ENCODE data around the gene KRTAP12-3. TPM values are rescaled to one million over a fixed set of nuclear protein-coding genes. Genes with fewer than 3 reads are reported as not detected.
"Not testable (repeated sequence)": the region's sequence is repeated elsewhere in the genome, so short reads cannot be mapped to it uniquely, and the experiment has no call there.

Gene KRTAP12-3
- total RNA-seq, 1 experiment from 2014 or later = not detected

DNA sequence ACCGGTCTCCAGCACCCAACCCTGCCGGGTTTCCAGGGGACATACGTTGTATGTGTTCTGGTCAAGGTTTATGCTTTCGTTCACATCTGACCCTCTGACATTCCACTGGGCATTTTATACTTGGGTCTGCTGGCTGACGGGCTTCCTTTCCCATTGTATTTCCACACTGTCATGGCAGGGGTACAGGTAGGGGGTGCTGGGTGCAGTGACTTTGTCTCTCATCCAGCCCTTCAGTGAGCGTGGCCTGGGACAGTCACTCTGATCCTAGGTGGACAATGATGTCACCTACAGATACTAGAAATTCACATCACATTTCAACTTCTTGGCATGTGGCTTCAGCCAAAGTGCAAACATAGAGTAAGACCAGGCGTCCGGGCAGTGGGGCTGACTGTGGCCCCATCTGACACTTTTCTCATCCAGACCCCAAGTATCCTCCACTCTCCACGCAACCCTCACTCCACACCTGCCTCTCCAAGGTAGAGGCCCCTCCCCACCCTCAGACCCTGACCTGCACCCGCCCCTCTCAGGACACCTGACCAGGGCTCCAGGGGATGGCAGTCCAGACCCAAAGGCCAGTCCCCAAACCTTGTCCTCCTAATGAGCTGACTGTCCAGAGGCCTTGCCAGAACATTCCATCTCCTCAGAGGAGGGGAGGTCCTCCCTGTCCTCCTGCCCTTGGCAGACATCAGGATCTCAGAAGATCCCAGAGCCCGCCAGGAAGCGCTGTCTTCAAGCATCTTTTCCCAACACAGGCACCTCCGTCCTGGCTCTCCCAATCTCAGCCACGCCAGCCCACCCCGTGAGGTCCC, 21.3 kb upstream of the KRTAP12-3 start:
- no peaks in the 10 kb centered on the region for H3K9me3 ChIP-seq (ENCODE audit: insufficient read depth, low read depth)
- H3F3A ChIP-seq (ENCODE audit: insufficient read depth, low read depth) = no peaks in the 10 kb centered on the region
- no peaks in the 10 kb centered on the region for H3K4me1 ChIP-seq (replicated peaks; ENCODE audit: insufficient read depth)
- H4K20me1 ChIP-seq (ENCODE audit: insufficient read depth) = no peaks in the 10 kb centered on the region
- DNase-seq = no peak
- H3K27ac ChIP-seq = no peak overlapping the region
- ChIA-PET POLR2A (ENCODE audit: unreplicated experiment) (no interaction called here), CTCF (no interaction called here)
- intact Hi-C loops (cut with micrococcal nuclease; ENCODE audit: unreplicated experiment) = no loop called here
- peaks cover 39% of the 10 kb centered on the region for H3K27me3 ChIP-seq (ENCODE audit: insufficient read depth, low read depth)
- H3K4me3 ChIP-seq = no peak overlapping the region
- no peak overlapping the region for H2AFZ ChIP-seq
- no peaks in the 10 kb centered on the region for H3K79me2 ChIP-seq (ENCODE audit: low read depth)
- H3K9me2 ChIP-seq (ENCODE audit: insufficient read depth) = no peaks in the 10 kb centered on the region
- H3K4me2 ChIP-seq = no peak overlapping the region
- no peaks in the 10 kb centered on the region for H3K36me3 ChIP-seq (ENCODE audit: low read depth)
- BruUV-seq (replicated peaks) = no TSS peak
- TF ChIP-seq CTCF (conservative IDR thresholded peaks at IDR 0.05) = no peak
- TF ChIP-seq EZH2 (IDR thresholded peaks at IDR 0.05; ENCODE audit: low read depth) = no peak

GRCh38 chr21:44637018-44637850, 20.5 kb upstream of the KRTAP12-3 start, which contains the start of gene KRTAP10-10:
Gene KRTAP10-10, plus strand, starts transcription at chr21:44637356. Its CDS starts 62 bp downstream, at chr21:44637418.
- Histone ChIP-seq H3K36me3 (ENCODE audit: low read depth) (no peaks in the 10 kb centered on the region), H3K9me3 (ENCODE audit: insufficient read depth, low read depth) (no peaks in the 10 kb centered on the region), H3K79me2 (ENCODE audit: low read depth) (no peaks in the 10 kb centered on the region), H3K27ac (no peak within 1 kb of the TSS), H2AFZ (no peak within 1 kb of the TSS), H3K4me1 (replicated peaks; ENCODE audit: insufficient read depth) (no peaks in the 10 kb centered on the region), H3F3A (ENCODE audit: insufficient read depth, low read depth) (no peaks in the 10 kb centered on the region), H3K4me3 (no peak within 1 kb of the TSS), H4K20me1 (ENCODE audit: insufficient read depth) (no peaks in the 10 kb centered on the region), H3K4me2 (no peak within 1 kb of the TSS), H3K27me3 (ENCODE audit: insufficient read depth, low read depth) (peaks cover 43% of the 10 kb centered on the region), H3K9me2 (ENCODE audit: insufficient read depth) (no peaks in the 10 kb centered on the region)
- TF ChIP-seq CTCF (conservative IDR thresholded peaks at IDR 0.05) = no peak
- TF ChIP-seq EZH2 (IDR thresholded peaks at IDR 0.05; ENCODE audit: low read depth) = no peak
- no TSS peak for BruUV-seq (replicated peaks)
- no peak for DNase-seq
- POLR2A ChIA-PET (ENCODE audit: unreplicated experiment) = no interaction called here
- intact Hi-C loops (cut with micrococcal nuclease; ENCODE audit: unreplicated experiment) = no loop called here
- CTCF ChIA-PET = no interaction called here

DNA sequence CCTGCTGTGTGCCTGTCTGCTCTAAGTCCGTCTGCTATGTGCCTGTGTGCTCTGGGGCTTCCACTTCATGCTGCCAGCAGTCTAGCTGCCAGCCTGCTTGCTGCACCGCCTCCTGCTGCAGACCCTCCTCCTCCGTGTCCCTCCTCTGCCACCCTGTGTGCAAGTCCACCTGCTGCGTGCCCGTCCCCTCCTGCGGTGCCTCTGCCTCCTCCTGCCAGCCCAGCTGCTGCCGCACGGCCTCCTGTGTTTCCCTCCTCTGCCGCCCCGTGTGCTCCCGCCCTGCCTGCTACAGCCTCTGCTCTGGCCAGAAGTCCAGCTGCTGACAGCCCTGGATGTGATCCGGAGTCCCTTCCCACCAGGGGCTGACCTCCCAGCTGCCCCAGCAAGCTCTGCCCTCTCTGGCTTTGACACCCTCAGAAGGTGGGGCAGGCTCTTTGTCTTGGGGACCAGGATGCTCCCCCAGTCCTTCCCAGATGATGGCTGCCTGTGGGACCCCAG, 19.8 kb upstream of the KRTAP12-3 start:
- H2AFZ ChIP-seq; DNase-seq; H4K20me1 ChIP-seq (ENCODE audit: insufficient read depth); H3K79me2 ChIP-seq (ENCODE audit: low read depth); H3K4me1 ChIP-seq (replicated peaks; ENCODE audit: insufficient read depth); intact Hi-C loops (cut with micrococcal nuclease; ENCODE audit: unreplicated experiment); H3K4me2 ChIP-seq; POLR2A ChIA-PET (ENCODE audit: unreplicated experiment); H3K9me3 ChIP-seq (ENCODE audit: insufficient read depth, low read depth); CTCF ChIA-PET; H3K27ac ChIP-seq; H3K36me3 ChIP-seq (ENCODE audit: low read depth); H3K4me3 ChIP-seq; H3K9me2 ChIP-seq (ENCODE audit: insufficient read depth); H3F3A ChIP-seq (ENCODE audit: insufficient read depth, low read depth); BruUV-seq (replicated peaks): not testable (repeated sequence)
- peaks cover 44% of the 10 kb centered on the region for H3K27me3 ChIP-seq (ENCODE audit: insufficient read depth, low read depth)

DNA sequence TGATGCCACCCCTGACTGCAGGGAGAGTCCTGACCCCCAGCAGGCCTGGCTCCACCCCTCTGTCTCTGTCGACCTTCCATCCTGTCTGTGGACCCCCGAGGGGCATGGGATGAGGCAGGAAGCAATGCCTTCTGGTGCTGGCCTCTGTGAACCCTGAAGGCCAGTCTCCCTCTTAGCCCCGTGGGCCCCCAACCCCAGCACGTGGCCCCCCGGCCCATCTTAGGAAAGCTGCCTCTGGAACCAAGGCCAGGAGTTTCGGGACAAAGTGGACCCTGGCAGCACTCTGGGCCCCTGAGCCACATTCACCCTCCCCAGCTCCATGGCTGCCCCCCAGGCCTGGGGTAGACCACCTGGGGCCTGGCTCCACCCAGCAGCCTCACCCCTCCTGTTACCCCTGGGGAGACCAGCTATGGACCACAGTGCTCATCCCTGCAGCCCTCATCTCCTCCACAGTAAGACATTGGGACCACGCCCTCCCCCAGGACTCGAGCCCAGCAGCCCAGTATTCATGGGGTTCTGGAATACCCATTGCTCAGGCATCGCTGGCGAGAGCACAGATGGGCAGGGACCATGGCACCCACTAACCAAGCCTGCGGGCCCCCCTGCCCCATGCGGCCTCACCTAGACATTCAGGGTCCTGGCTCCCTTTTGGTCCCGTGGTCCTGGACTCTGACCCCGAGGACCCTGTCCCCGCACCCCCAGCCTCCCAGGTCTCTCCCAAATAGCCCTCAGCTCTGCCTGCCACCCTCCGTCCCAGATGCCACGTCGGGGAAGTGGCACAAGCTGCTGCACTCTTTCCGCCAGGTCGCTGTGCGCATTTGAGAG, 19.0 kb upstream of the KRTAP12-3 start:
- BruUV-seq (replicated peaks); DNase-seq; H3F3A ChIP-seq (ENCODE audit: insufficient read depth, low read depth); H3K9me2 ChIP-seq (ENCODE audit: insufficient read depth); CTCF ChIA-PET; H3K36me3 ChIP-seq (ENCODE audit: low read depth); H3K79me2 ChIP-seq (ENCODE audit: low read depth); H2AFZ ChIP-seq; intact Hi-C loops (cut with micrococcal nuclease; ENCODE audit: unreplicated experiment); H3K4me3 ChIP-seq; POLR2A ChIA-PET (ENCODE audit: unreplicated experiment); H3K9me3 ChIP-seq (ENCODE audit: insufficient read depth, low read depth); H3K4me1 ChIP-seq (replicated peaks; ENCODE audit: insufficient read depth); H3K4me2 ChIP-seq; H4K20me1 ChIP-seq (ENCODE audit: insufficient read depth); H3K27ac ChIP-seq: not testable (repeated sequence)
- peaks cover 44% of the 10 kb centered on the region for H3K27me3 ChIP-seq (ENCODE audit: insufficient read depth, low read depth)

Data from PC-9 (cell line).